GM10248 (cell line): ENCODE results near the gene GPC6.

Experiments
- CTCF ChIA-PET: fragments of 300-600 bp; sonication (Branson Sonifier 250); formaldehyde crosslinking; extraction: SDS; loops from one replicate; lab custom pipeline; 2021; ENCODE audit warnings: antibody characterized with exemption; lab: Yijun Ruan, JAX
- POLR2A ChIA-PET: fragments of 350-650 bp; sonication (Branson Sonifier 250); formaldehyde crosslinking; extraction: SDS; loops from one replicate; lab custom pipeline; 2020; ENCODE audit warnings: antibody characterized with exemption; lab: Yijun Ruan, JAX
- DNase-seq: peaks from one replicate; pipeline ENCODE4 v3.0.0; 2012; ENCODE audit errors: extremely low spot score
- CTCF ChIP-seq: IDR thresholded peaks from 2 replicates; pipeline ENCODE4 v1.5.1; 2012; ENCODE audit warnings: mild to moderate bottlenecking, low read depth; ENCODE audit errors: extremely low read depth, missing control alignments, control extremely low read depth

Gene GPC6

GRCh38 chr13:93534181-93534700, 307.6 kb downstream of the GPC6 start:
- ChIA-PET POLR2A (no interaction called here), CTCF (interaction anchor here (1.4 kb wide), 1 partner anchor 9 kb away, joined by 5 read pairs; no protein-coding TSS in a partner anchor)
- DNase-seq, result no peak

GRCh38 chr13:93535251-93535650, 308.6 kb downstream of the GPC6 start:
- ChIA-PET POLR2A (interaction anchor here (0.6 kb wide), 1 partner anchor 587 kb away, joined by 3 read pairs; no protein-coding TSS in a partner anchor), CTCF (interaction anchor here (1.3 to 1.4 kb wide), 2 partner anchors 10 to 19 kb away, joined by 3 to 5 read pairs; no protein-coding TSS in a partner anchor)
- TF ChIP-seq CTCF, result no peak
- DNase-seq, result no peak

More at GRCh38 chr13:93534181-93534700, 307.6 kb downstream of the GPC6 start:
- TF ChIP-seq CTCF, result no peak

- DNase-seq, result no peak
- ChIA-PET CTCF (interaction anchor here (1.1 kb wide), 1 partner anchor 33 kb away, joined by 4 read pairs; no protein-coding TSS in a partner anchor), POLR2A (no interaction called here)
- TF ChIP-seq CTCF, result no peak
These were observed 313.3 kb downstream of the GPC6 start for GRCh38 chr13:93539914-93540313.

GRCh38 chr13:93547886-93548285, 321.3 kb downstream of the GPC6 start:
- TF ChIP-seq CTCF, result no peak
- POLR2A ChIA-PET, result no interaction called here
- no peak for DNase-seq
- CTCF ChIA-PET, result no interaction called here

GRCh38 chr13:93549326-93550005, 322.9 kb downstream of the GPC6 start:
- POLR2A ChIA-PET, result no interaction called here
- CTCF ChIA-PET, result interaction anchor here (1.3 kb wide), 1 partner anchor 12 kb away, joined by 3 read pairs; no protein-coding TSS in a partner anchor
- no peak for TF ChIP-seq CTCF
- DNase-seq, result no peak

- no peak for DNase-seq
- CTCF ChIA-PET, result no interaction called here
- no peak for TF ChIP-seq CTCF
- POLR2A ChIA-PET, result no interaction called here
These were observed 323.6 kb downstream of the GPC6 start for GRCh38 chr13:93550236-93550635.
